Neural progenitor cell (in vitro differentiated cells): Measurements from ENCODE around the gene ADGRF4. TPM values are rescaled to one million over a fixed set of nuclear protein-coding genes. Genes with fewer than 3 reads are reported as not detected.

ENCODE experiments used
- DNase-seq: peaks from one replicate; pipeline ENCODE4 v3.0.0-alpha.2; 2016; ENCODE audit warnings: low spot score
- H2AFZ ChIP-seq: fragments of 200-600 bp; sonication (generic); replicated peaks from 2 replicates; pipeline ENCODE4 v1.6.1; 2016; ENCODE audit warnings: antibody characterized with exemption
- H3F3A ChIP-seq: fragments of 200-600 bp; sonication (generic); 2 replicates; pipeline ENCODE4 v1.6.1; 2016; ENCODE audit warnings: antibody characterized with exemption, low read depth
- H3K27ac ChIP-seq: fragments of 200-600 bp; sonication (generic); 2 replicates; pipeline ENCODE4 v1.5.1; 2016; ENCODE audit warnings: mild to moderate bottlenecking
- H3K27me3 ChIP-seq: fragments of 200-600 bp; sonication (generic); 2 replicates; pipeline ENCODE4 v1.6.1; 2016; ENCODE audit warnings: mild to moderate bottlenecking, moderate library complexity
- H3K36me3 ChIP-seq: fragments of 200-600 bp; sonication (generic); 2 replicates; pipeline ENCODE4 v1.5.1; 2016
- H3K4me1 ChIP-seq: fragments of 200-600 bp; sonication (generic); 2 replicates; pipeline ENCODE4 v1.6.1; 2016; ENCODE audit warnings: mixed run types
- H3K4me2 ChIP-seq: fragments of 200-600 bp; sonication (generic); 2 replicates; pipeline ENCODE4 v1.6.1; 2016
- H3K4me3 ChIP-seq: fragments of 200-600 bp; sonication (generic); 2 replicates; pipeline ENCODE4 v1.5.1; 2016
- H3K79me2 ChIP-seq: fragments of 200-600 bp; sonication (generic); 2 replicates; pipeline ENCODE4 v1.6.1; 2016; ENCODE audit warnings: low read depth
- H3K9ac ChIP-seq: fragments of 200-600 bp; sonication (generic); 2 replicates; pipeline ENCODE4 v1.6.1; 2016
- H3K9me3 ChIP-seq: fragments of 200-600 bp; sonication (generic); 2 replicates; pipeline ENCODE4 v1.5.1; 2016; ENCODE audit warnings: low read depth
- H4K20me1 ChIP-seq: fragments of 200-600 bp; sonication (generic); 2 replicates; pipeline ENCODE4 v1.6.1; 2016; ENCODE audit warnings: low read depth
- H3K27ac Mint-ChIP-seq: 3 replicates; pipeline ENCODE4 v1.8.0; 2021; ENCODE audit warnings: mixed read lengths
- H3K27me3 Mint-ChIP-seq: 2 replicates; pipeline ENCODE4 v1.8.0; 2022; ENCODE audit warnings: low read depth, mild to moderate bottlenecking, inconsistent platforms, moderate library complexity, mixed read lengths; ENCODE audit not compliant: insufficient read depth
- H3K36me3 Mint-ChIP-seq: 3 replicates; pipeline ENCODE4 v1.8.0; 2021; ENCODE audit warnings: mixed read lengths
- H3K4me1 Mint-ChIP-seq: 3 replicates; pipeline ENCODE4 v1.8.0; 2021; ENCODE audit warnings: mixed read lengths
- H3K4me3 Mint-ChIP-seq: 3 replicates; pipeline ENCODE4 v1.8.0; 2021; ENCODE audit warnings: mild to moderate bottlenecking, moderate library complexity, mixed read lengths
- H3K9me3 Mint-ChIP-seq: 3 replicates; pipeline ENCODE4 v1.8.0; 2020; ENCODE audit warnings: mixed read lengths
- EZH2 ChIP-seq: fragments of 200-600 bp; sonication (generic); IDR thresholded peaks from 2 replicates; pipeline ENCODE4 v1.6.1; 2017; ENCODE audit warnings: antibody characterized with exemption, mild to moderate bottlenecking, moderate library complexity
- EZH2phosphoT487 ChIP-seq: fragments of 200-600 bp; sonication (generic); IDR thresholded peaks from 2 replicates; pipeline ENCODE4 v1.6.1; 2017; ENCODE audit warnings: antibody characterized with exemption
- total RNA-seq: library from RNA; depleted of rRNA; stranded (reverse); fragments of >200 nt; gene quantifications from 2 replicates; pipeline ENCODE4 v1.2.3, GENCODE V29; 2015; ENCODE audit warnings: low replicate concordance
- TF ChIP-seq, protein P1 (sequence below): fragments of 200-600 bp; sonication (generic); IDR thresholded peaks from 2 replicates; pipeline ENCODE4 v1.5.1; 2017; ENCODE audit warnings: antibody characterized with exemption, mild to moderate bottlenecking

Gene ADGRF4
- total RNA-seq, 1 donor from 2014 or later, result not detected

GRCh38 chr6:47681201-47681990 lies 17.0 kb upstream of the ADGRF4 start:
- no peak overlapping the region for H3K9ac ChIP-seq
- H3K27ac ChIP-seq, result no peak overlapping the region
- H3K9me3 Mint-ChIP-seq, result peaks cover 6% of the 10 kb centered on the region
- DNase-seq, result no peak
- H3F3A ChIP-seq, result no peaks in the 10 kb centered on the region
- H3K4me1 ChIP-seq, result no peaks in the 10 kb centered on the region
- H3K36me3 Mint-ChIP-seq, result no peaks in the 10 kb centered on the region
- H3K27ac Mint-ChIP-seq, result no peak overlapping the region
- H3K4me2 ChIP-seq, result no peak overlapping the region
- H3K36me3 ChIP-seq, result no peaks in the 10 kb centered on the region
- H3K27me3 Mint-ChIP-seq, result no peaks in the 10 kb centered on the region
- H3K79me2 ChIP-seq, result no peaks in the 10 kb centered on the region
- no peak overlapping the region for H3K4me3 Mint-ChIP-seq
- no peaks in the 10 kb centered on the region for H3K9me3 ChIP-seq
- no peak overlapping the region for H3K4me3 ChIP-seq
- no peaks in the 10 kb centered on the region for H3K27me3 ChIP-seq
- no peaks in the 10 kb centered on the region for H4K20me1 ChIP-seq
- no peak overlapping the region for H2AFZ ChIP-seq
- TF ChIP-seq EZH2phosphoT487 (no peak), EZH2 (no peak)
- TF ChIP-seq, protein P1, sequence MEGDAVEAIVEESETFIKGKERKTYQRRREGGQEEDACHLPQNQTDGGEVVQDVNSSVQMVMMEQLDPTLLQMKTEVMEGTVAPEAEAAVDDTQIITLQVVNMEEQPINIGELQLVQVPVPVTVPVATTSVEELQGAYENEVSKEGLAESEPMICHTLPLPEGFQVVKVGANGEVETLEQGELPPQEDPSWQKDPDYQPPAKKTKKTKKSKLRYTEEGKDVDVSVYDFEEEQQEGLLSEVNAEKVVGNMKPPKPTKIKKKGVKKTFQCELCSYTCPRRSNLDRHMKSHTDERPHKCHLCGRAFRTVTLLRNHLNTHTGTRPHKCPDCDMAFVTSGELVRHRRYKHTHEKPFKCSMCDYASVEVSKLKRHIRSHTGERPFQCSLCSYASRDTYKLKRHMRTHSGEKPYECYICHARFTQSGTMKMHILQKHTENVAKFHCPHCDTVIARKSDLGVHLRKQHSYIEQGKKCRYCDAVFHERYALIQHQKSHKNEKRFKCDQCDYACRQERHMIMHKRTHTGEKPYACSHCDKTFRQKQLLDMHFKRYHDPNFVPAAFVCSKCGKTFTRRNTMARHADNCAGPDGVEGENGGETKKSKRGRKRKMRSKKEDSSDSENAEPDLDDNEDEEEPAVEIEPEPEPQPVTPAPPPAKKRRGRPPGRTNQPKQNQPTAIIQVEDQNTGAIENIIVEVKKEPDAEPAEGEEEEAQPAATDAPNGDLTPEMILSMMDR, result no peak
- H3K4me1 Mint-ChIP-seq, result no peaks in the 10 kb centered on the region

DNA sequence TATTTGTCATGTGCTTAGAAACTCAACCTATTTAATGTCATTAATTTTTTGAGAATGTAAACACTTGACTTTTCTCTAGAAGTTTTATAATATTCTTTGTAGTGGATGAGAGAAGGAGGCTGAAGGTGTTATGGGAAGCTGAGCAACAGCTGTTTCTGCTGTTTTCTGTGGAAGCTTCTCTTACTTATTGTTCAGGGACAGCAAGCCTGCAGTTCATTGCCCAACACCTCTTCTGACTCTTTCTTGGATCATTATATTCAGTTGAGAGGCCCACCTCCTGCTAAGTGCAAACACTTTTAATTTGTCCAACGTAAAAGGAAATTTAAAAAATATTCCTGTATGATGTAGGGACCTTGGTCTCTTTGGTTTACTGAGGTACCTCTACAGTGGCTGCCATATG lies 12.0 kb upstream of the ADGRF4 start:
- no peak overlapping the region for H3K9ac ChIP-seq
- no peaks in the 10 kb centered on the region for H3K36me3 Mint-ChIP-seq
- no peaks in the 10 kb centered on the region for H3F3A ChIP-seq
- H3K4me1 Mint-ChIP-seq, result no peaks in the 10 kb centered on the region
- H3K9me3 ChIP-seq, result no peaks in the 10 kb centered on the region
- no peaks in the 10 kb centered on the region for H3K27me3 ChIP-seq
- H3K4me2 ChIP-seq, result no peak overlapping the region
- no peaks in the 10 kb centered on the region for H3K9me3 Mint-ChIP-seq
- H3K79me2 ChIP-seq, result no peaks in the 10 kb centered on the region
- no peak overlapping the region for H2AFZ ChIP-seq
- H3K4me3 Mint-ChIP-seq, result no peak overlapping the region
- no peaks in the 10 kb centered on the region for H3K36me3 ChIP-seq
- peaks cover 2% of the 10 kb centered on the region for H3K27me3 Mint-ChIP-seq
- TF ChIP-seq EZH2, result no peak
- TF ChIP-seq, protein P1, result no peak
- TF ChIP-seq EZH2phosphoT487, result no peak
- H3K4me1 ChIP-seq, result no peaks in the 10 kb centered on the region
- DNase-seq, result no peak
- no peak overlapping the region for H3K4me3 ChIP-seq
- H3K27ac ChIP-seq, result no peak overlapping the region
- H4K20me1 ChIP-seq, result no peaks in the 10 kb centered on the region
- no peak overlapping the region for H3K27ac Mint-ChIP-seq

- no peaks in the 10 kb centered on the region for H3K4me1 Mint-ChIP-seq
- H3K9me3 Mint-ChIP-seq, result no peaks in the 10 kb centered on the region
- H3K27me3 ChIP-seq, result no peaks in the 10 kb centered on the region
- H3K36me3 Mint-ChIP-seq, result no peaks in the 10 kb centered on the region
- no peaks in the 10 kb centered on the region for H3K79me2 ChIP-seq
- H3K9ac ChIP-seq, result no peak overlapping the region
- no peak overlapping the region for H2AFZ ChIP-seq
- H3K4me3 ChIP-seq, result no peak overlapping the region
- H3K4me2 ChIP-seq, result no peak overlapping the region
- H3K27ac ChIP-seq, result no peak overlapping the region
- no peaks in the 10 kb centered on the region for H3F3A ChIP-seq
- H3K27me3 Mint-ChIP-seq, result peaks cover 2% of the 10 kb centered on the region
- TF ChIP-seq, protein P1, result no peak
- TF ChIP-seq EZH2phosphoT487 (no peak), EZH2 (no peak)
- H3K4me3 Mint-ChIP-seq, result no peak overlapping the region
- no peak overlapping the region for H3K27ac Mint-ChIP-seq
- no peaks in the 10 kb centered on the region for H4K20me1 ChIP-seq
- no peaks in the 10 kb centered on the region for H3K9me3 ChIP-seq
- H3K4me1 ChIP-seq, result no peaks in the 10 kb centered on the region
- H3K36me3 ChIP-seq, result no peaks in the 10 kb centered on the region
- DNase-seq, result no peak
Measured at GRCh38 chr6:47687432-47687831, 10.9 kb upstream of the ADGRF4 start.
